NCI-H187 treated with DMSO at 0.1 percent for 48 hours (cell line): ENCODE data around the gene RUNX1.

Source experiments
- DNase-seq: peaks from one replicate; lab custom pipeline; 2025; lab: John Stamatoyannopoulos, UW

RUNX1 gene

DNA sequence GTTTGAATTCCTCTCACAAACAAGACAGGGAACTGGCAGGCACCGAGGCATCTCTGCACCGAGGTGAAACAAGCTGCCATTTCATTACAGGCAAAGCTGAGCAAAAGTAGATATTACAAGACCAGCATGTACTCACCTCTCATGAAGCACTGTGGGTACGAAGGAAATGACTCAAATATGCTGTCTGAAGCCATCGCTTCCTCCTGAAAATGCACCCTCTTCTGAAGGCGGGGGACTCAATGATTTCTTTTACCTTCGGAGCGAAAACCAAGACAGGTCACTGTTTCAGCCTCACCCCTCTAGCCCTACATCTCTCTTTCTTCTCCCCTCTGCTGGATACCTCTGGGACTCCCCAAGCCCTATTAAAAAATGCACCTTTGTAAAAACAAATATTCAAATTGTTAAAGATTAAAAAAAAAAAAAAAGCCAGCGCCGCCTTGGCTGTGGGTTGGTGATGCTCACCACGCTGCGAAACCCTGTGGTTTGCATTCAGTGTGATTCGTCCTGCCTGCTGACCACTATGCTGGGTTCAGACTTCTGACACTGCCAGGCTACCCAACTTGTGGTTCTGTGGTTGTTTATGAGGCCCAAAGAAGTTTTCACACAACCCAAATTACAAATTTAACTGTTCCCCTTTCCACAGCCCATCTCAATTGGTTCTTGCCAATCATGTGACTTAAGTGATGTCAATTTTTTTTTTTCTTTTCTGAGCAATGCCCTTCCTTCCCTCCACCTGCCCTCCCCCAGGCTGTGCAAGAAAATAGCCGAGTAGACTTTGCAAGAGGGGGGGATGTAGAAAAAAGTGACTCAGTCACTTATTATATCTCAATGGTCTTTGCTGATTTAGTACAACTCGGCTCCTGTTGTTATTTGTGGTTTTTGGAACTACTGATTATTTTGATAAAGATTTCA is at the start of gene RUNX1:
RUNX1 (minus strand) TSS at position 597 of the 912 bp plus-strand sequence.
- no peak for DNase-seq

DNA sequence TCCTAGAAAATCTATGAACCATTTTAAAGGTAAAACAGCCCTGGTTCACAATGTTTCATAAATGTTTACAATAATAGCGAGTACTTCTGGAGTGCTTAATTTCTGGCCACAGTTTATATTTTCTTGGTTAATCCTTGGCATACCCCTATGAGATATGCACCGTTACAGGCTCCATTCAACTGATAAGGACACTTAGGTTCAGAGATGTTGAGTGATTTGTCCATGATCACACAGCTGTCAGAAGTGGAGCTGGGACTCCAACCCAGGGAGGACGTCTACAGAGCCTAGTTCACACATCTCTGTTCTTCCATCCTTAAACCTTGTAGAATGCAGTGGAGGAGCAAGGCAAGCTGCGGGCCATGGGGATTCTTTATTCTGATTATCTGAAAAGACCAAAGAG is 48.4 kb upstream of the RUNX1 start:
- DNase-seq = no peak

GRCh38 chr21:35096959-35097358 is 47.9 kb upstream of the RUNX1 start:
- no peak for DNase-seq

- no peak for DNase-seq
Measured at GRCh38 chr21:35095859-35096291, 46.8 kb upstream of the RUNX1 start.

DNA sequence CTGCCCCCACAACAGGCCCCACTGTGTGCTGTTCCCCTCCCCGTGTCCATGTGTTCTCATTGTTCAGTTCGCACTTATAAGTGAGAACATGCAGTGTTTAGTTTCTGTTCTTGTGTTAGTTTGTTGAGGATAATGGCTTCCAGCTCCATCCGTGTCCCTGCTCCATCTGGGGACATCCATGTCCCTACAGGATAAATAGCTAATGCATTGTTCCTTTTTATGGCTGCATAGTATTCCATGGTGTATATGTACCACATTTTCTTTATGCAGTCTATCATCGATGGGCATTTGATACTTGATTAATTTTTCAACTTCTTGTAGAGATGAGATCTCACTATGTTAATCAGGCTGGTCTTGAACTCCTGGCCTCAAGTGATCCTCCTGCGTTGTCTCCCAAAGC is 44.4 kb upstream of the RUNX1 start:
- DNase-seq = no peak

DNA sequence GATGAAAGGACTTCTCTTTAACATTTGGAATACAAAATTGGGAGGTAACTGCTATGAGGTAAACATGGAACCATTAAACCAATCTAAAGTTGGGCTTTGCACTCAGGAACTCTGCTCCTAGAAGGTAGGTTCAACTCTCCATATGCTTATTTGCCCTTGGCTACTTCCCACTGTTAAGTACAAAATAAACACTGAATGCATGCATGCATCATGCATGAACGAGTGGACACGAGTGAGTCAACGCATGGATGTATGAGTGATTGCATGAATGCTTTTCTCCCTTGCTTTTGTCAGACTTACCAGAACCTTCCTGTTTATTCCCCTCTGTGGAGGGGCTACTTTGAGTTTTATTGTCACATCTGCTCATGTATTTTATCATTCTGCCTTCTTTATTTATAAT is 42.4 kb upstream of the RUNX1 start:
- DNase-seq = no peak

DNA sequence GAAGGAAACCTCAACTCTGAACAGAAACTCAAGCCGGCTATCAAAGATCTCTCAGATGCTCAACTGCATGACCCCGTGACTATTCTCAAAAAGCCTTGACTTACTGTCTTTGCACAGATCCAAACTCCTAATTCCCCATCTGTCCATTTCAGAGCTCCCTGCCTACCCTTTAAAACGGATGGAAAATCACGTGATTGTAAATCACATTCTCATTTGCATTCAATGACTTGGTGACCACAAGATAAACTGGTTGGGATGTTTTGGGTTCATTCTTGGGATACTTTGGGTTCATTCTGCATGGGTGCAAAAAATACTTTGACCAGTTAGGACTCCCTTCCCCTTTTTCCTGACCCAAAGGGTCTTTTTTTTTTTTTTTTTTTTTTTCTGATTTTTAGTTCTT is 41.3 kb upstream of the RUNX1 start:
- DNase-seq = no peak

- DNase-seq = no peak
Measured at GRCh38 chr21:35088319-35088771, 39.2 kb upstream of the RUNX1 start.

GRCh38 chr21:35086357-35086756 is 37.3 kb upstream of the RUNX1 start:
- DNase-seq = no peak

GRCh38 chr21:35084869-35085268 is 35.8 kb upstream of the RUNX1 start:
- no peak for DNase-seq

DNA sequence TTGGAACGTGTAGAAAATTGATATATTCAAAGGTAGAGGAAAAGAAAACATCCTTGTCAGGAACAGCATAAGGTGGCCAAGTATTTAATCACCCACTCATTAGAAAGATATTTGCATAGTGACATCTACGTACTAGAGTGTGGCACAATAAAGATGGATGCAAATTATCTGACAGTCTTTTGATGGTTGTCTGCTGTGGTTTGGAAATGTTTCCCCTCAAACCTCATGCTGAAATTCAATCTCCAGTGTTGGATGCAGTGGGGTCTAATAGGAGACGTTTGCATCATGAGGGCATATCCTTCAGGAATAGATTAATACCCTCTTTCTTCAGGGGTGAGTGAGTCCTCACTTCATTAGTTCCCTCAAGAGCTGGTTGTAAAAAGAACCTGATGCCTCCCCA is 34.1 kb upstream of the RUNX1 start:
- DNase-seq = no peak

DNA sequence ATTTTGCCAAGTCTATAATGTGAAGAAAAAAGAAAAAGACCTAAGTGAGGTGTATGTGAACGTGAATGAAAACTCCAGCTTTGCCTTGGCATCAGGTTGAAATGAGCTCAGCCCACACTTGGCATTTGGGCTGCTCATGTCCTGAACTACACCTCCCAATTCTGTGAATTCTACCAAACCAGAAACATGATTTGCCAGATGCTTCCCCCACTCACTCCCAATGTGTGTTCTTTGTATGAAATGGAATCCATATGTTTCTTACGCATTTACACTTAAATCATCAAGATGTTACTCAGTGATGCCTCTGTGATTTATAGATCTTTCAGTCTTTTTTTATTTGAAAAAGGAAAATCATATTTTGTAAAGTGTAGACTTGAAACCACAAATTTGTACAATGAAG is 32.8 kb upstream of the RUNX1 start:
- DNase-seq = no peak

- DNase-seq = no peak
Measured at GRCh38 chr21:35079181-35079580, 30.1 kb upstream of the RUNX1 start.

DNA sequence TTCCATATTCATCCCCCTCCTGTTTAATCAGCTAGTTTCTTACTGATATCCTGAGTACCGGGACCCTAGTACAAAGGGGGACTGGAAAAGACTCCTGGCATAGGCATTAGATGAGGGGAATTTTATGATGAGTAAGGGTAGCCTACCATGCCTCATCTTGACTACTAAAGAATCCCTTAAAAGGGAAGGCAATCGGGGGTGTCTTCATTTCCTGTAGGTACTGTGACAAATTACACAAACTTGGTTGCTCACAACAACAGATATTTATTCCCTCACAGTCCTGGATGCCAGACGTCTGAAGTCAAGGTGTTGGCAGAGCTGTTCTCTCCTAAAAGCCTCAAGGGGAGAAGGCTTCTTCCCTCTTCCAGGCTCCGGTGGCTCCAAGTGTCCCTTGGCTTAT is 28.9 kb upstream of the RUNX1 start:
- DNase-seq = no peak

DNA sequence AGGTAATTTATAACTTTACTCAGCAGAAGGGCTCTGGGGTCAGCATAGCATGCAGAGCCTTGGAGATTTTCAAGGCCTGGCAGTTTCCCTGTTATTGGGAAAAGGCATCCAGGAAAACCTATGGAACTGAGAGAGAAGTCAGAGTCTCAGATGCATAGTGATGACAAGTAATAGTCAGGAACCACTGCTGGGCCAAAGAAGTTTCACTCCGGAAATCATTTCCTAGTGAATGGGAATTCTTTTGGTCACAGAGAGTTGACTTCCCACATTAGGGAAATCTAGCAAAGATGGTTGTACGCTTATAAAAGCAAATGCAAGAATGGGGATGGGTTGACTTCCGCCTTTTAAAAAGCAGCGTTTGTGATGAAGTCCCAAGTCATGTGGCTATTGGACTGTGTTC is 28.4 kb upstream of the RUNX1 start:
- no peak for DNase-seq

GRCh38 chr21:35075546-35075945 is 26.4 kb upstream of the RUNX1 start:
- no peak for DNase-seq

DNA sequence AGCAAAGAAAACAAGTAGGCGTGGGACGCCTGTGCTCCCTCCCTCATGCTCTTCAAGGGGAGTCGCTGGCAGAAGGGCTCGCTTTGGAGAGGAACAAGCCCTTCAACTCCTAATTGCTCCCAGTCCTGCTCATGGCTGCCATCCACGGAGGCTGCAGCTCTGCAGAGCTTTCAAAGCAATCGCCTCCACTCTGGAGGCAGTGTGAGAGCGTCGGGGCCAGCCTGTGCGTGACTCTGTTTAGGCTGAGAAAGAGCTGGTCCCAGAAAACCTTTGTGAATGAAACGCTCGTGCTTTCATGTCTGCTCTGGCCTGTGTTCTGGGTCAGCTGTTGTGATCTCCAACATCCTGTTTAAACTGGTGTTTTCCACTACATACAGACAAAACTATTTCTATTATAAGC is 23.9 kb upstream of the RUNX1 start:
- DNase-seq = no peak

DNA sequence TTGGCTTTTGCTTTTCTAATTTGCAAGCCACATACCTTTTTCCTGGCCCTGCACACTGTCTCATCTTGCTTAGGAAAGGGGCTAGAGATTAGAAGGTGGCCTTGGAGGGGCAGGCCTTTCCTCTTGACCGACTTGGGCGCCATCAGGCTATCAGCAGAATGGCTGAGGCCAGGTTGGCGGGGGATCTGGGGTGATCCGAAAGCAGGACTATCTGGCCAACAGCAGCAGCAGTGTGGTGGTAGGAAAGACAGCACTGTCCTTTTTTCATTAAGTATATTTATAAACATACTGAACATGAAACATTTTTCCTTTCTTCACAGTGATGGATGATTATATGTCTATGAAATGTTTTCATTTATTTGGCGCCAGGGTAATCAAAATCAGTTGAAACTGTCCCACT is 23.5 kb upstream of the RUNX1 start:
- DNase-seq = no peak

DNA sequence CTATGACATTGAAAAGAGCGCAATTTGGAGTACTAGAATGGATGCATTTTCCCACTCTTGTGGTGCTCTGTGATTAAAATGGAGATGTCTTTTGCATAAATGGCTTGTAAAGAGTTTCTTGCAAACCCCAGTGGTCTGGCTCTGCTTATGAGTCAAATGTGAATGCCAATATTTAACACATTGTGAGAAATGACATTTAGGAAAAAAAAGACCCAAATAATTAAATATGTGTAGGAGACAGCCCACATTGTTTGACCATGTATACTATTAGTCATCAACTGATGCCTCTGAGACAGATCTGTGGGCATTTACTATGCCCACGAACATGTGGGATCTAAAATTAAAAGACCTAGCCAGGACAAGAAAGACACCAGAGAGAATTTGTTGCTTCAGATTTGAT is 22.2 kb upstream of the RUNX1 start:
- no peak for DNase-seq

DNA sequence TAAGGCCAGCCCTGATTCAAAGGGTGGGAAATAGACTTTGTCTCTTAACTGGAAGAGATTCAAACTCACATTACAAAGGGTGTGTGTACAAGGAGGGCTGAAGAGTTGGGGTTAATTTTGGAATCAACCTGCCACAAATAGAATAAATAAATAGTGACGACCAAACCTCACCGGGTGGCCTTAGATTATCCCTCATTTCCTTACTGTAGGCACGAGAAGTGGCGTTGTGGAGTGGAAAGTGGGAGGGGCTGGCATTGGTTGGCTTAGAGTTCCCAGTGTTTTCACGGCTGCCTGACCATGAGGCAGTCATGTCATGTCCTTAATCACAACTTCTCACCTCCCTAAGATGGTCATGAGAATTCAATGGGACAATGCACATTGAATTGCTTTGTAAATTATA is 21.3 kb upstream of the RUNX1 start:
- DNase-seq = no peak

GRCh38 chr21:35066824-35067223 is 17.7 kb upstream of the RUNX1 start:
- no peak for DNase-seq

- DNase-seq = no peak
Measured at GRCh38 chr21:35063428-35064172, 14.5 kb upstream of the RUNX1 start.

- DNase-seq = no peak
Measured at GRCh38 chr21:35062016-35062415, 12.9 kb upstream of the RUNX1 start.
